Right atrium auricular region (tissue), 2 donors: ENCODE results near the gene KCNMA1. TPM values are rescaled to one million over a fixed set of nuclear protein-coding genes. Genes with fewer than 3 reads are reported as not detected.

Experiments used
- DNase-seq: peaks from one replicate; pipeline ENCODE4 v3.0.0-alpha.2; 2019; ENCODE audit warnings: low spot score
- H3K27ac ChIP-seq, 2 donors: fragments of 200-600 bp; sonication (generic); 1 replicate in 1 of 2; 2 replicates in 1 of 2; pipeline ENCODE4 v1.5.1; 2016 to 2019
- H3K27me3 ChIP-seq, 2 donors: fragments of 200-600 bp; sonication (generic); one replicate each; pipeline versions ENCODE4 v1.5.1 to v1.6.0; 2017 to 2019
- H3K36me3 ChIP-seq: fragments of 200-600 bp; sonication (generic); one replicate; pipeline ENCODE4 v1.5.1; 2016
- H3K4me1 ChIP-seq, 2 donors: fragments of 200-600 bp; sonication (generic); one replicate each; pipeline versions ENCODE4 v1.5.1 to v1.6.0; 2017 to 2019
- H3K4me3 ChIP-seq, 2 donors: fragments of 200-600 bp; sonication (generic); 1 replicate in 1 of 2; 2 replicates in 1 of 2; pipeline ENCODE4 v1.5.1; 2017 to 2019; ENCODE audit warnings: mild to moderate bottlenecking in 1 of 2, moderate library complexity in 1 of 2
- H3K9me3 ChIP-seq, 2 donors: fragments of 200-600 bp; sonication (generic); one replicate each; pipeline ENCODE4 v1.5.1; 2019
- CTCF ChIP-seq, 2 donors: fragments of 200-600 bp; sonication (generic); IDR thresholded peaks; one replicate each; pipeline ENCODE4 v1.5.1; 2019; ENCODE audit warnings: antibody characterized with exemption in 2 of 2
- total RNA-seq, 2 donors: library from RNA; depleted of rRNA; stranded (reverse); fragments of >200 nt; gene quantifications; one replicate each; pipeline ENCODE4 v1.1.0, GENCODE V29; 2016

Gene KCNMA1
- total RNA-seq, 2 donors from 2014 or later: 2.3 to 3.5 TPM

- Histone ChIP-seq H3K9me3 (no peaks in the 10 kb centered on the region), H3K4me3 (no peak overlapping the region), H3K4me1 (no peaks in the 10 kb centered on the region), H3K27ac (no peak overlapping the region), H3K36me3 (no peaks in the 10 kb centered on the region), H3K27me3 (no peaks in the 10 kb centered on the region)
- no peak for DNase-seq
- no peak for TF ChIP-seq CTCF (IDR thresholded peaks at IDR 0.05)
These were observed 277.6 kb downstream of the KCNMA1 start for GRCh38 chr10:77359950-77360520.

- no peak overlapping the region for H3K27ac ChIP-seq
- DNase-seq: no peak
- no peaks in the 10 kb centered on the region for H3K27me3 ChIP-seq
- H3K9me3 ChIP-seq: no peaks in the 10 kb centered on the region
- no peak overlapping the region for H3K4me3 ChIP-seq
- TF ChIP-seq CTCF (IDR thresholded peaks at IDR 0.05): no peak
- H3K4me1 ChIP-seq: no peaks in the 10 kb centered on the region
- H3K36me3 ChIP-seq: no peaks in the 10 kb centered on the region
These were observed 278.3 kb downstream of the KCNMA1 start for GRCh38 chr10:77359287-77359691.

GRCh38 chr10:77358656-77359055, 279.0 kb downstream of the KCNMA1 start:
- Histone ChIP-seq H3K9me3 (no peaks in the 10 kb centered on the region), H3K36me3 (no peaks in the 10 kb centered on the region), H3K4me3 (no peak overlapping the region), H3K27ac (no peak overlapping the region), H3K4me1 (no peaks in the 10 kb centered on the region), H3K27me3 (no peaks in the 10 kb centered on the region)
- no peak for TF ChIP-seq CTCF (IDR thresholded peaks at IDR 0.05)
- no peak for DNase-seq

GRCh38 chr10:77357611-77358310, 279.8 kb downstream of the KCNMA1 start:
- H3K9me3 ChIP-seq: no peaks in the 10 kb centered on the region
- H3K4me1 ChIP-seq: no peaks in the 10 kb centered on the region
- TF ChIP-seq CTCF (IDR thresholded peaks at IDR 0.05): no peak
- no peaks in the 10 kb centered on the region for H3K27me3 ChIP-seq
- DNase-seq: no peak
- H3K36me3 ChIP-seq: no peaks in the 10 kb centered on the region
- no peak overlapping the region for H3K4me3 ChIP-seq
- H3K27ac ChIP-seq: no peak overlapping the region

- Histone ChIP-seq H3K27ac (no peak overlapping the region), H3K36me3 (no peaks in the 10 kb centered on the region), H3K4me1 (no peaks in the 10 kb centered on the region), H3K9me3 (no peaks in the 10 kb centered on the region), H3K27me3 (no peaks in the 10 kb centered on the region), H3K4me3 (no peak overlapping the region)
- DNase-seq: no peak
- no peak for TF ChIP-seq CTCF (IDR thresholded peaks at IDR 0.05)
These were observed 280.4 kb downstream of the KCNMA1 start for GRCh38 chr10:77357185-77357584.

- Histone ChIP-seq H3K4me1 (no peaks in the 10 kb centered on the region), H3K36me3 (no peaks in the 10 kb centered on the region), H3K4me3 (no peak overlapping the region), H3K27me3 (no peaks in the 10 kb centered on the region), H3K27ac (no peak overlapping the region), H3K9me3 (no peaks in the 10 kb centered on the region)
- no peak for DNase-seq
- no peak for TF ChIP-seq CTCF (IDR thresholded peaks at IDR 0.05)
These were observed 281.8 kb downstream of the KCNMA1 start for GRCh38 chr10:77355844-77356243.
